K562 (cell line): ENCODE measurements around the gene FANCC.

Experiments
- BRD4 ChIP-seq: fragments of 200-600 bp; sonication (generic); IDR thresholded peaks from 2 replicates; pipeline ENCODE4 v1.6.1; 2017; ENCODE audit warnings: inconsistent platforms
- CTCF ChIP-seq, 3 experiments: IDR thresholded peaks in 2 of 3; conservative IDR thresholded peaks in 1 of 3; 2 replicates each; pipeline ENCODE4 v1.5.1; 2011 to 2012; ENCODE audit warnings: low read length in 3 of 3, mild to moderate bottlenecking in 3 of 3, control low read depth in 2 of 3, improper control_type of control experiment in 1 of 3, inconsistent platforms in 1 of 3, low read depth in 1 of 3, mixed read lengths in 1 of 3, moderate library complexity in 1 of 3; ENCODE audit not compliant: insufficient read depth in 2 of 3
- FIP1L1 ChIP-seq: fragments of 200-400 bp; formaldehyde crosslinking; IDR thresholded peaks from 2 replicates; pipeline ENCODE4 v1.6.1; 2018; ENCODE audit warnings: mild to moderate bottlenecking, low read depth, low read length; ENCODE audit not compliant: poor library complexity, severe bottlenecking
- HOMEZ ChIP-seq: fragments of 250-450 bp; sonication (Bioruptor Pico); IDR thresholded peaks from 2 replicates; pipeline ENCODE4 v1.4.0; 2020; ENCODE audit warnings: mild to moderate bottlenecking, moderate library complexity
- JUND ChIP-seq, 2 experiments: IDR thresholded peaks; 2 replicates in 1 of 2; 3 replicates in 1 of 2; pipeline ENCODE4 v1.6.1; 2011; ENCODE audit warnings: borderline replicate concordance in 2 of 2, low read depth in 2 of 2, low read length in 2 of 2, improper control_type of control experiment in 1 of 2, missing biosample characterization in 1 of 2, missing genetic modification characterization in 1 of 2, missing genetic modification reagents in 1 of 2
- NFYB ChIP-seq: IDR thresholded peaks from 2 replicates; pipeline ENCODE4 v1.6.1; 2011; ENCODE audit warnings: mild to moderate bottlenecking, moderate library complexity; ENCODE audit not compliant: insufficient read length; ENCODE audit errors: extremely low read depth
- NR2C2 ChIP-seq, 2 experiments: fragments of 200-800 bp in 1 of 2; sonication (Bioruptor generic) in 1 of 2; sonication (generic) in 1 of 2; formaldehyde crosslinking in 1 of 2; IDR thresholded peaks; 2 replicates each; pipeline versions ENCODE4 v1.6.1 to v1.8.0; 2016 to 2022; ENCODE audit warnings: mild to moderate bottlenecking in 1 of 2, missing compliant biosample characterization in 1 of 2, missing genetic modification characterization in 1 of 2, missing genetic modification reagents in 1 of 2
- SP1 ChIP-seq: sonication (generic); formaldehyde crosslinking; IDR thresholded peaks from 2 replicates; pipeline ENCODE4 v1.8.1; 2022; ENCODE audit warnings: mild to moderate bottlenecking, missing genetic modification reagents
- ZNF431 ChIP-seq: sonication (generic); formaldehyde crosslinking; IDR thresholded peaks from 2 replicates; pipeline ENCODE4 v1.8.0; 2022; ENCODE audit warnings: mild to moderate bottlenecking, missing genetic modification reagents

- TF ChIP-seq JUND (IDR thresholded peaks at IDR 0.05; ENCODE audit: borderline replicate concordance, low read depth, low read length) (no peak), JUND (tag; IDR thresholded peaks at IDR 0.05; ENCODE audit: borderline replicate concordance, low read depth, low read length) (no peak), FIP1L1 (no peak), BRD4 (no peak), CTCF (IDR thresholded peaks at IDR 0.05 in 2 of 3, conservative IDR thresholded peaks at IDR 0.05 in 1 of 3; ENCODE audit: insufficient read depth in 2 of 3, low read depth in 1 of 3, low read length in 3 of 3) (no peak), NFYB (no peak), HOMEZ (no peak), SP1 (CRISPR knock-in tag) (no peak), ZNF431 (CRISPR knock-in tag) (no peak), NR2C2 (CRISPR knock-in tag; IDR thresholded peaks at IDR 0.05) (no peak), NR2C2 (tag; IDR thresholded peaks at IDR 0.05) (no peak)
Observed at GRCh38 chr9:95060234-95060633, 257.3 kb downstream of the FANCC start.
